Endothelial cell (in vitro differentiated cells): ENCODE results near the gene ATP2B1. TPM values are rescaled to one million over a fixed set of nuclear protein-coding genes. Genes with fewer than 3 reads are reported as not detected.

Source experiments
- DNase-seq: peaks from one replicate; pipeline ENCODE4 v3.0.0; 2021; ENCODE audit warnings: low spot score
- H3K27ac Mint-ChIP-seq: one replicate; pipeline ENCODE4 v1.8.0; 2021; ENCODE audit warnings: mixed read lengths, inconsistent platforms; ENCODE audit not compliant: unreplicated experiment
- H3K27me3 Mint-ChIP-seq: one replicate; pipeline ENCODE4 v1.8.0; 2021; ENCODE audit warnings: mild to moderate bottlenecking, moderate library complexity, mixed read lengths, inconsistent platforms; ENCODE audit not compliant: unreplicated experiment
- H3K36me3 Mint-ChIP-seq: one replicate; pipeline ENCODE4 v1.8.0; 2021; ENCODE audit warnings: mild to moderate bottlenecking, low read depth, mixed read lengths, inconsistent platforms; ENCODE audit not compliant: unreplicated experiment
- H3K4me1 Mint-ChIP-seq: one replicate; pipeline ENCODE4 v1.8.0; 2021; ENCODE audit warnings: mild to moderate bottlenecking, mixed read lengths, inconsistent platforms; ENCODE audit not compliant: unreplicated experiment
- H3K4me3 Mint-ChIP-seq: one replicate; pipeline ENCODE4 v1.8.0; 2021; ENCODE audit warnings: mild to moderate bottlenecking, mixed read lengths, inconsistent platforms; ENCODE audit not compliant: unreplicated experiment
- H3K9me3 Mint-ChIP-seq: one replicate; pipeline ENCODE4 v1.8.0; 2021; ENCODE audit warnings: mixed read lengths, inconsistent platforms; ENCODE audit not compliant: unreplicated experiment
- CTCF ChIP-seq: fragments of 200-600 bp; sonication (generic); IDR thresholded peaks from one replicate; pipeline ENCODE4 v1.5.0; 2021; ENCODE audit warnings: antibody characterized with exemption; ENCODE audit not compliant: unreplicated experiment
- total RNA-seq: library from RNA; stranded (reverse); fragmentation: NEBNext Ultra II Directional; extraction: Animal tissue kit (Norgen Biotek cat#: 25700); gene quantifications from one replicate; pipeline ENCODE4 v1.2.1, GENCODE V29; 2021; ENCODE audit not compliant: unreplicated experiment

The ATP2B1 gene
- total RNA-seq, 1 donor from 2014 or later: 33.0 TPM

GRCh38 chr12:89645434-89645833 is 63.2 kb downstream of the ATP2B1 start:
- Mint-ChIP-seq H3K4me3 (no peak overlapping the region), H3K9me3 (no peaks in the 10 kb centered on the region), H3K4me1 (no peaks in the 10 kb centered on the region), H3K27ac (no peak overlapping the region), H3K36me3 (no peaks in the 10 kb centered on the region), H3K27me3 (peaks cover 2% of the 10 kb centered on the region)
- no peak for TF ChIP-seq CTCF
- DNase-seq: no peak

DNA sequence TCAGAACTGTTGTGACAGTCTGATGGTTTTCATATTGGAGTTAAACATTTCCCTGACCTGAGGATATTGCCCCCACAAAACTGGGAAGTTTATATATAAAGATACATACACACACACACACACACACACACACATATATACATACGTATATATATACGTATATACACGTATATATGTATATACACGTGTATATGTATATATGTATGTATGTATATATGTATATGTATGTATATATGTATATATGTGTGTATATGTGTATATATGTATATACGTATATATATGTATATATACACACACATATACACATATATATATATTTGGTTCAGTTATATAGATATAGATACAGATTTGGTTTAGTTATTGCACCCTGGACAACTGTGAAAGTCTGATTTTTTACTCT is 65.7 kb downstream of the ATP2B1 start:
- Mint-ChIP-seq H3K4me3 (no peak overlapping the region), H3K4me1 (no peaks in the 10 kb centered on the region), H3K27ac (no peak overlapping the region), H3K9me3 (no peaks in the 10 kb centered on the region), H3K27me3 (no peaks in the 10 kb centered on the region), H3K36me3 (no peaks in the 10 kb centered on the region)
- no peak for TF ChIP-seq CTCF
- DNase-seq: no peak

- Mint-ChIP-seq H3K36me3 (no peaks in the 10 kb centered on the region), H3K27ac (no peak overlapping the region), H3K4me3 (no peak overlapping the region), H3K9me3 (no peaks in the 10 kb centered on the region), H3K4me1 (no peaks in the 10 kb centered on the region), H3K27me3 (no peaks in the 10 kb centered on the region)
- no peak for DNase-seq
- no peak for TF ChIP-seq CTCF
These were observed 71.9 kb downstream of the ATP2B1 start for GRCh38 chr12:89636776-89637160.

- Mint-ChIP-seq H3K4me1 (no peaks in the 10 kb centered on the region), H3K36me3 (no peaks in the 10 kb centered on the region), H3K4me3 (no peak overlapping the region), H3K27me3 (no peaks in the 10 kb centered on the region), H3K27ac (no peak overlapping the region), H3K9me3 (no peaks in the 10 kb centered on the region)
- no peak for DNase-seq
- no peak for TF ChIP-seq CTCF
These were observed 72.4 kb downstream of the ATP2B1 start for GRCh38 chr12:89636052-89636775.

DNA sequence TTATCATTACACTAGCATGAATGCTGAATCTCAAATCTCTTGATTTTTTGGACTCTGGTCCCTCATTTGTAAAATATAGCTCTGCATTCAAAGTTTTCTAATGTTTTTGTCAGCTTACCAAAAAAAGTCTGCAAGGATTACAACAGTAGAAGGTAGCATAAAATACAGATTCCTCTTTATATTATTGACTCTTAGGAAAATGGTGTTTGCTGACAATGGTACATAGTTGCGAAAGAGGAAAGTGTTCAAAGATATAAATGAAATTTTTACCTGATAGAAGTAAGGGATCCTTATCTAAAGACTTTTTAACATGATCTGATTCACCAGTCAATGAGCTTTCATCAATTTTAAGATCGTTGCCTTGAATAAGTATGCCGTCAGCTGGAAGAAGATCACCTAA is 74.1 kb downstream of the ATP2B1 start:
- Mint-ChIP-seq H3K27me3 (no peaks in the 10 kb centered on the region), H3K9me3 (no peaks in the 10 kb centered on the region), H3K4me1 (no peaks in the 10 kb centered on the region), H3K36me3 (no peaks in the 10 kb centered on the region), H3K4me3 (no peak overlapping the region), H3K27ac (no peak overlapping the region)
- DNase-seq: no peak
- TF ChIP-seq CTCF: no peak
